ENCODE data around the gene PSG7.
"Not testable (repeated sequence)": the region's sequence is repeated elsewhere in the genome, so short reads cannot be mapped to it uniquely, and the experiment has no call there.

DNA sequence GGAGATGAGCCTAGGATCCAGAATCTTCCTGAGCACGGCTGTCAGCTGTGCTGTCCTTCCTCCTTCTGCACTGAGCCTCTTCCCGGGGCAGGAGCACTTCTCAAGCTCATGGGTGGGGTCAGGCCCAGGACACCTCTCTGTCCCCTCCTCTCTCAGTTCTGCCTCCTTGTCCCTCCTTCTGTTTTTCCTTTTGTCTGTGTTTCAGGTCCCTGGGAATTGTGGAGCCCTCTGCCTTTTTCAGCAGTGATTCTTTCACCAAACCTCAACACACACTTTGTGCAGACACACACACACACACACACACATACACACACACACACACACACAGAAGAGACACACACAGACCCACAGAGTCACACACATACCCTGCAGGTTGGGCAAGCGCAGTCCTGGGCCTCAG is at the start of gene PSG7:
- TF ChIP-seq, protein P1, sequence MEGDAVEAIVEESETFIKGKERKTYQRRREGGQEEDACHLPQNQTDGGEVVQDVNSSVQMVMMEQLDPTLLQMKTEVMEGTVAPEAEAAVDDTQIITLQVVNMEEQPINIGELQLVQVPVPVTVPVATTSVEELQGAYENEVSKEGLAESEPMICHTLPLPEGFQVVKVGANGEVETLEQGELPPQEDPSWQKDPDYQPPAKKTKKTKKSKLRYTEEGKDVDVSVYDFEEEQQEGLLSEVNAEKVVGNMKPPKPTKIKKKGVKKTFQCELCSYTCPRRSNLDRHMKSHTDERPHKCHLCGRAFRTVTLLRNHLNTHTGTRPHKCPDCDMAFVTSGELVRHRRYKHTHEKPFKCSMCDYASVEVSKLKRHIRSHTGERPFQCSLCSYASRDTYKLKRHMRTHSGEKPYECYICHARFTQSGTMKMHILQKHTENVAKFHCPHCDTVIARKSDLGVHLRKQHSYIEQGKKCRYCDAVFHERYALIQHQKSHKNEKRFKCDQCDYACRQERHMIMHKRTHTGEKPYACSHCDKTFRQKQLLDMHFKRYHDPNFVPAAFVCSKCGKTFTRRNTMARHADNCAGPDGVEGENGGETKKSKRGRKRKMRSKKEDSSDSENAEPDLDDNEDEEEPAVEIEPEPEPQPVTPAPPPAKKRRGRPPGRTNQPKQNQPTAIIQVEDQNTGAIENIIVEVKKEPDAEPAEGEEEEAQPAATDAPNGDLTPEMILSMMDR (IDR thresholded peaks at IDR 0.05): not testable (repeated sequence)
- TF ChIP-seq EZH2 (IDR thresholded peaks at IDR 0.05; ENCODE audit: borderline replicate concordance, insufficient read depth, low read depth, low read length, poor library complexity, severe bottlenecking): not testable (repeated sequence)
